HL-60 (cell line): ENCODE results near the gene KCNT1.

ENCODE experiments used
- GABPA ChIP-seq: IDR thresholded peaks from 2 replicates; pipeline ENCODE4 v1.6.1; 2012; ENCODE audit warnings: low read depth
- POLR2AphosphoS5 ChIP-seq: IDR thresholded peaks from 2 replicates; pipeline ENCODE4 v1.6.1; 2012; ENCODE audit warnings: low read depth
- REST ChIP-seq: IDR thresholded peaks from 2 replicates; pipeline ENCODE4 v1.6.1; 2012; ENCODE audit warnings: low read depth; ENCODE audit not compliant: insufficient replicate concordance
- SPI1 ChIP-seq: IDR thresholded peaks from 2 replicates; pipeline ENCODE4 v1.6.1; 2012; ENCODE audit warnings: low read depth, mild to moderate bottlenecking, borderline replicate concordance
- TF ChIP-seq, protein P1 (sequence below): IDR thresholded peaks from one replicate; pipeline ENCODE4 v1.5.1; 2011; ENCODE audit warnings: low read length, control low read depth, inconsistent platforms; ENCODE audit not compliant: insufficient read depth

DNA sequence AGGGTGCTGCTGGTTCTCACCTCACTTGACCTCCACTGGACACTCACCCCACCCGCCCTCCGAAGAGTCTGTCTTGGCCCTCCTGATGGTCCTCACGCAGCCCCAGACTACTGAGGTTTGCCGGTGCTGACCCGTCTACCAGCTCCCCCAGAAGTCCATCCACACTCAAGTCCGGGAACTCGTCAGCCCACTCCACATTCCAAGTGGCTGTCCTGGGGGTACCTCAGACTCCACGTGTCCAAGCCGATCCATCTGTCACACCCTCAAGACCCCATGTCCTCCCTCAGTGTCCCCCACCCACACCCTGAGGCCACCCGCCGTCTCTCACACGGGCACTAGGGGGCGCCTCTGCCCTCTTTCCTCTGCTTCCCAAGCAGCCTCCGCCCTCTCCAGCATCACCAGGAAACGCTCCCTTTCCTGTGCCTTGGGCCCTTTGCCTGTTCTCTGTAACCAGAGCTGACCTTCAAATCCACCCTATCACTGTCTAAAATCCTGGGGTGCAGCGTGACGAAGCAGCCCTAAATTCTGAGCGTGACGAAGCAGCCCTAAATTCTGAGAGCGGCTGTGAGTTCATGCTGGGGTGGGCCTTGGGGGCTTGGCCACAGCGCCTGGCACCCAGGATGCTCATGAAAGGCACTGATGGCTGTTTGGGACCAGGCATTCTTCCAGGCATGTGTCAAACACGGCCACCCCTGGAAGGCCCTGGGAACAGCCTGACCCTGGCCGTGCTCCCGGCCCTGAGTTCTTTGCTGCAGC is 95.7 kb downstream of the KCNT1 start:
- TF ChIP-seq POLR2AphosphoS5 (no peak), REST (no peak), GABPA (no peak), SPI1 (no peak)
- TF ChIP-seq, protein P1, sequence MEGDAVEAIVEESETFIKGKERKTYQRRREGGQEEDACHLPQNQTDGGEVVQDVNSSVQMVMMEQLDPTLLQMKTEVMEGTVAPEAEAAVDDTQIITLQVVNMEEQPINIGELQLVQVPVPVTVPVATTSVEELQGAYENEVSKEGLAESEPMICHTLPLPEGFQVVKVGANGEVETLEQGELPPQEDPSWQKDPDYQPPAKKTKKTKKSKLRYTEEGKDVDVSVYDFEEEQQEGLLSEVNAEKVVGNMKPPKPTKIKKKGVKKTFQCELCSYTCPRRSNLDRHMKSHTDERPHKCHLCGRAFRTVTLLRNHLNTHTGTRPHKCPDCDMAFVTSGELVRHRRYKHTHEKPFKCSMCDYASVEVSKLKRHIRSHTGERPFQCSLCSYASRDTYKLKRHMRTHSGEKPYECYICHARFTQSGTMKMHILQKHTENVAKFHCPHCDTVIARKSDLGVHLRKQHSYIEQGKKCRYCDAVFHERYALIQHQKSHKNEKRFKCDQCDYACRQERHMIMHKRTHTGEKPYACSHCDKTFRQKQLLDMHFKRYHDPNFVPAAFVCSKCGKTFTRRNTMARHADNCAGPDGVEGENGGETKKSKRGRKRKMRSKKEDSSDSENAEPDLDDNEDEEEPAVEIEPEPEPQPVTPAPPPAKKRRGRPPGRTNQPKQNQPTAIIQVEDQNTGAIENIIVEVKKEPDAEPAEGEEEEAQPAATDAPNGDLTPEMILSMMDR, result peak; percentile 38
